Measurements from ENCODE around the gene XPO6. TPM values are rescaled to one million over a fixed set of nuclear protein-coding genes. Genes with fewer than 3 reads are reported as not detected.
A peak's percentile ranks its signal among the peaks of the same experiment; 100 is the strongest.
"Not testable (repeated sequence)": the region's sequence is repeated elsewhere in the genome, so short reads cannot be mapped to it uniquely, and the experiment has no call there.

XPO6 gene, protein sequence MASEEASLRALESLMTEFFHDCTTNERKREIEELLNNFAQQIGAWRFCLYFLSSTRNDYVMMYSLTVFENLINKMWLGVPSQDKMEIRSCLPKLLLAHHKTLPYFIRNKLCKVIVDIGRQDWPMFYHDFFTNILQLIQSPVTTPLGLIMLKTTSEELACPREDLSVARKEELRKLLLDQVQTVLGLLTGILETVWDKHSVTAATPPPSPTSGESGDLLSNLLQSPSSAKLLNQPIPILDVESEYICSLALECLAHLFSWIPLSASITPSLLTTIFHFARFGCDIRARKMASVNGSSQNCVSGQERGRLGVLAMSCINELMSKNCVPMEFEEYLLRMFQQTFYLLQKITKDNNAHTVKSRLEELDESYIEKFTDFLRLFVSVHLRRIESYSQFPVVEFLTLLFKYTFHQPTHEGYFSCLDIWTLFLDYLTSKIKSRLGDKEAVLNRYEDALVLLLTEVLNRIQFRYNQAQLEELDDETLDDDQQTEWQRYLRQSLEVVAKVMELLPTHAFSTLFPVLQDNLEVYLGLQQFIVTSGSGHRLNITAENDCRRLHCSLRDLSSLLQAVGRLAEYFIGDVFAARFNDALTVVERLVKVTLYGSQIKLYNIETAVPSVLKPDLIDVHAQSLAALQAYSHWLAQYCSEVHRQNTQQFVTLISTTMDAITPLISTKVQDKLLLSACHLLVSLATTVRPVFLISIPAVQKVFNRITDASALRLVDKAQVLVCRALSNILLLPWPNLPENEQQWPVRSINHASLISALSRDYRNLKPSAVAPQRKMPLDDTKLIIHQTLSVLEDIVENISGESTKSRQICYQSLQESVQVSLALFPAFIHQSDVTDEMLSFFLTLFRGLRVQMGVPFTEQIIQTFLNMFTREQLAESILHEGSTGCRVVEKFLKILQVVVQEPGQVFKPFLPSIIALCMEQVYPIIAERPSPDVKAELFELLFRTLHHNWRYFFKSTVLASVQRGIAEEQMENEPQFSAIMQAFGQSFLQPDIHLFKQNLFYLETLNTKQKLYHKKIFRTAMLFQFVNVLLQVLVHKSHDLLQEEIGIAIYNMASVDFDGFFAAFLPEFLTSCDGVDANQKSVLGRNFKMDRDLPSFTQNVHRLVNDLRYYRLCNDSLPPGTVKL
- total RNA-seq = 59.4 and 64.2 TPM in 2 replicates

GRCh38 chr16:28211758-28212531 lies at the start of gene XPO6:
XPO6 (minus strand) TSS chr16:28211965; CDS start chr16:28211368, 597 bp downstream.
- peak; percentile 78 to 95 for DNase-seq (ENCODE audit: low read depth in 2 of 2)

GRCh38 chr16:28260193-28260592 lies 48.4 kb upstream of the XPO6 start:
- no peak for DNase-seq (ENCODE audit: low read depth in 2 of 2)

- no peak for DNase-seq (ENCODE audit: low read depth in 2 of 2)
These were observed 48.0 kb upstream of the XPO6 start for GRCh38 chr16:28259781-28260150.

DNA sequence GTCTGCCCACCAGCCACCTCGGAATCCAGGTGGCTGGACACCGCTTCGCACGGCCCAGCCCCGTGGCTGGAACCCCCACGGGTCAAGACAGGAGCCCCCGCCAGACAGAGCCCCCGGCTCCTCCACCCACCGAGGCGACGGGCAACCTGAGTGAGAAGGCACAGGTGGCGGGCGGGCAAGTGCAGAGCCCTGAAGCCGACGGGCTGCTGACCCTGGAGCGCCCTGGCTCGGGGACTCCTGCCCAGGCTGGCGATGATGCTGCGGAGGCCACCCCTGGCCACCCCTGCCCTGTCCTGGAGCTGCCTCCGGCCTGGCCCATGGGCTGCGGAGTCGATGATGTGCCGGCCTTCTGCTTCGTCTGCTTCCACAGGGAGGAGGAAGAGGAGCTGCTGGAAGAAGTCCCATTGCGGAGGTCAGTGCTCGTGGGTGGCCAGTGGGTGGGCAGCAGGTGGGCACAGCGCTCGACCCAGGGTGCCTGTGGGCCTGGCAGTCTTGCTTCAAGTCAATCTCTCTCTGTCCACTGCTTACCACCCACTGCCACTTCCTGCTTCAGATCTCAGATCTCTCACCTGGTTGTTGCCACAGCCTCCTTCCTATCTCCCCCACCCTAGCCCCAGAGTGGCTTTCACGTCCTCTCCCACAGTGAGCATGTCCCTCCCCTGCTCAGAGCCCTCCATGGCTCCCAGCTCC lies 47.5 kb upstream of the XPO6 start:
- DNase-seq (ENCODE audit: low read depth in 2 of 2) = no peak

- no peak for DNase-seq (ENCODE audit: low read depth in 2 of 2)
These were observed 46.8 kb upstream of the XPO6 start for GRCh38 chr16:28258567-28258966.

- no peak for DNase-seq (ENCODE audit: low read depth in 2 of 2)
These were observed 45.5 kb upstream of the XPO6 start for GRCh38 chr16:28257256-28257655.

DNA sequence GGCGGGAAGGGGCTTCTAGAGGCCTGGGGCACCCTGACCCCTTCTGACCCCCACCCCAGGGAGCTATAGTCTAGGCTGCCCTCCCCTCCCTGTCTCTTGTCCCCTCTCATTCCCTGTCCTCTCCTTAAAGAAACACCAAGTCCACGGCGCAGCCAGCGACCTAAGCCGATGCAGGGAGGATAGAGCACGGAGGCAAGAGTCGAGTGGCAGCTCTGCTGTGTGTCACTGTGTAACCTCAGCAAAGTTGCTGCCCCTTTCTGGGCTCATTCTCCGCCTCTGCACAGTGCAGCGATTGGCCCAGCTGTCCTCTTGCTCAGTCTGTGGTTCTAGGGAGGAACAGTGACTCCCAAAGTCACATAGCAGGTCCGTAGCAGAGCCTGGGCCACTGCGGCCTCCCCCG lies 44.1 kb upstream of the XPO6 start:
- DNase-seq (ENCODE audit: low read depth in 2 of 2) = no peak

DNA sequence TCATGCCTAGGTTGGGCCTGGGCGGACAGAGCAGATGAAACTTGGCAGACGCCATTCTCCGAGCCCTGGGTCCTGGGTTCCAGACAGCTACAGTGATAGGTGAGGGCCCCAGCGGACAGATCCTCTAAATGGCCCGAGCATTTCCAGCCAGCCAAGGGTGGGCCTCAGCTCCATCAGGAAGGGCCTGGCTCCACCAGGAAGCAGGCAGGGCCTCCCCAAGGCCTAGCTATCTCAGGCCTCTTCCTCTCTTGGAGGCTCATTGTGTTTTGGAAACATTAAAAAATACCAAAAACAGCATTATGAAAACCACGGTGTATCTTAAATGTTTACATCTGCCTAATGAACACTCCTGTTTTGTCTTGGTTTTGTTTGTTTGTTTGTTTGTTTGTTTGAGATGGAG lies 42.4 kb upstream of the XPO6 start:
- no peak for DNase-seq (ENCODE audit: low read depth in 2 of 2)

DNA sequence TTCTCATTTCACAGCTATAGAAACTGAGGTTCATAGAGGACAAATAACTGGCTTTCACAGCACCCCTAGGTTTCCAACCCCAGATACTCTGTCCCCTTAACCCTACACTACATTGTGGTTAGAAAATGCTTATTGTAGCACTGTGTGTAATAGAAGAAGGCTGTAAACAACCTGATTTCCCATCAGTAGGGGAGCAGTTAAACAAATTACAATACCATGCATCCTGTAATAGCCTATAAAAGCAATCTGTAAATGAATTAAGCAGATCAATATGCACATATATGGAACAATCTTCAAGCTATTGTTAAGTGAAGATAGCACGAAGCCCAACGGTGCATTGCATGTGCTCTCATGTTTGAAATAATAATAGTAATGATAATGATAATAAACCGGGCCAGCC lies 39.2 kb upstream of the XPO6 start:
- no peak for DNase-seq (ENCODE audit: low read depth in 2 of 2)

GRCh38 chr16:28249483-28249882 lies 37.7 kb upstream of the XPO6 start:
- not testable (repeated sequence) for DNase-seq (ENCODE audit: low read depth in 2 of 2)

DNA sequence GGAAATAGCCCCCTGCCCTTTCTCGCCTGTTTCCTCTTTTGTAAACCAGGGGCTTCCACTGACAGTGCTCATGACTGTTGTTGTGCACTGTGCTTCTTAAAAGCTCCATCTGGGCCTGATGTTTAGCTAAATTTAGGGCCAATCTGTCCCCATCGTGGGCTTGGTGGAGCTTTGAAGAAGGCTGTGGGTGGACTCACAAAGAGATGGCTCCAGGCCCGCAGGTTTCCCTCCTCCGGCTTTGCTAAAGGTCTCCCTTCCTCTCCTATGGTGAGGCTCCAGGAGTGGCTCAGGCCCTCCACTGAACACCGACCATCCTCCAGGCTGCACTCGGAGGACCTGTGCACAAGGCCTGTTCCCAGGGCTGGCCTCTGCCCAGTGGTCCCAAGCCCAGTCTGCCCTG lies 30.2 kb upstream of the XPO6 start:
- no peak for DNase-seq (ENCODE audit: low read depth in 2 of 2)

DNA sequence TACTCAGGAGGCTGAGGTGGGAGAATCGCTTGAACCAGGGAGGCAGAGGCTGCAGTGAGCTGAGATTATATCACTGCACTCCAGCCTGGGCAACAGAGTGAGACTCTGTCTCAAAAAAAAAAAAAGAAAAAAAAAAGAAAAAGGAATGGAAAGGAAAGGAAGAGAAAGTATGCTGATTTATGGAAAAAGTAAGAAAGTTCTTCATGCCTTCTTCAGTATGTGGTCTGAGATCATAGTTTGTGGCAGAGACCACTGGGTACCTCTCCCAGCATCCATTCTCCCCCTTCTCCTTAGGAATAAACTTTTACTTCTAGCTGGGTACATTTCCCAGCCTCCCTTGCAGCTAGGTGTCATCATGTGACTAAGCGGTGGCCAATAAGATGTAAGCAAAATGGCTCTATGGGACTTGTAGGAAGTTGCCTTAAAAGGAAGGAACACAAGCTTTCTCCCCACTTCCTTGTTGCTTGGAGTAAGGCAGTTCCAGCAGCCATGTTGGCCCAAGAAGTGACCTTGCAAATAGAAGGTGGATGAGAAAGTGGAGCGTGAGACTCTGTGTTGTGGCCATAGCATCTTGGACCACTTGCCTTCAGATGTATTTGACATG lies 26.1 kb upstream of the XPO6 start:
- DNase-seq (ENCODE audit: low read depth in 2 of 2) = no peak

DNA sequence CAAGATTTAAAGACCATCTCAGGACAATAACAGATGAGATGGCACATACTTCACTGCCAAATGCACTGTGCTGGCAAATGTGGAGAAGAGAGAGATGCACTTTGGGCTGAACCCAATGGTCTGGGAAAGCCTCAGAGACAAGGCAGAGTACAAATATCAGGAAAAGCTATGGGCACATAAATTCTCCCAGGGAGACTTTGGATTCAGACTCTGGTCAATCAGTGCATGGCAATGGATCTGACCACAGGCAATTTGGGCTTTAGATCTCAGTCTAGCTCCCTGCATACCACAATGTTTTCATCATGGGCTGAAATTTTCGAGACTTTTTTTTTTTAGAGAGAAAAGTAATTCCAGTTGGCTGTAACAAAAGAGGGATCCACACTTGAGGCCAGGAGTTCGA lies 20.0 kb upstream of the XPO6 start:
- no peak for DNase-seq (ENCODE audit: low read depth in 2 of 2)

GRCh38 chr16:28223909-28224308 lies 12.1 kb upstream of the XPO6 start:
- not testable (repeated sequence) for DNase-seq (ENCODE audit: low read depth in 2 of 2)

DNA sequence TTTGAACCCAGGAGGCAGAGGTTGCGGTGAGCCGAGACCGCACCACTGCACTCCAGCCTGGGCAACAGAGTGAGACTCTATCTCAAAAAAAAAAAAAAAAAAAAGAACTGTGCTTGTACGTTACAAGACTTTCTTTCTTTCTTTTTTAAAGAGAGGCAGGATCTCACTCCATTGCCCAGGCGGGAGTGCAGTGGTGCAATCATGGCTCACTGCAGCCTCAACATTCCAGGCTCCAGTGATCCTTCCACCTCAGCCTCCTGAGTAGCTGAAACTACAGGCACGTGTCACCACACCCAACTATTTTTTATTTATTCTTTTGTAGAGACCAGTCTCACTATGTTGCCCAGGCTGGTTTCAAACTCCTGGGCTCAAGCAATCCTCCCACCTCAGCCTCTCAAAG lies 8.0 kb upstream of the XPO6 start:
- DNase-seq (ENCODE audit: low read depth in 2 of 2) = not testable (repeated sequence)

DNA sequence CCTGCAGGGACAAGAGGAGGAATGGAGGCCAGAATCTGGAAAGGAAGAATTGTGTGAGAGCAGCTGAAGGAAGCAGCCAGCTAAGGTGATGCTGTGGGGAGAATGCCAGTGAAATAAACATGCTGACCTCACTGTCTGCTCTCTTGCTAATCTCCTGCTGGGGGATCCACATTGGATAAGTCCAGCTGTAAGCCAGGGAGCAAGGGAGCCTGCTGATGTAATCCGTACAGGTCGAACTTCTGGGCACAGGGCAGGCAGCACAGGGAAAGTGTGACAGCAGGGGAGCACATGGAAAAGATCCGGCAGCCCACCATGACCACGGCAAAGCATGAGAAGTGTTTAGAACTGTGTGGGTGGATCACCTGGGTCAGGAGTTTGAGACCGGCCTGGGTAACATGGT lies 7.5 kb upstream of the XPO6 start:
- no peak for DNase-seq (ENCODE audit: low read depth in 2 of 2)

- peak in 1 of 2 donors; percentile 61 for DNase-seq (ENCODE audit: low read depth in 2 of 2)
These were observed 6.3 kb upstream of the XPO6 start for GRCh38 chr16:28218109-28218508.

DNA sequence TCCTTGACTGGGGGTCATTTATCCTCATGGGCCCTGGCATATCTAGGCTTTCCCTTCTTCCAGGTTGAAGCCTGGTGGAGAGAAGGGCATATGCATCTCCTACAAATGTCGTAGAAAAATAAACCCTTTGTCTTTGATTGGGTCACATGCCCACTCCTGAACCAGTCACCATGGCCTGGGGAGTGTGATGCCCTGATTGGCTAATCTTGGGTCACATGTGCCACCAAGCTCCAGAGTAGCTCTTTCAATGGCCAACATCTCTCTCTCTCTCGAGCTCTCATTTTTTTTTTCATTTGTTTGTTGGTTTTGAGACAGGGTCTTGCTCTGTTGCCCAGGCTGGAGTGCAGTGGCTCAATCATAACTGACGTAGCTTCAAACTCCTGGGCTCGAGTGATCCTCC lies 5.6 kb upstream of the XPO6 start:
- no peak for DNase-seq (ENCODE audit: low read depth in 2 of 2)

DNA sequence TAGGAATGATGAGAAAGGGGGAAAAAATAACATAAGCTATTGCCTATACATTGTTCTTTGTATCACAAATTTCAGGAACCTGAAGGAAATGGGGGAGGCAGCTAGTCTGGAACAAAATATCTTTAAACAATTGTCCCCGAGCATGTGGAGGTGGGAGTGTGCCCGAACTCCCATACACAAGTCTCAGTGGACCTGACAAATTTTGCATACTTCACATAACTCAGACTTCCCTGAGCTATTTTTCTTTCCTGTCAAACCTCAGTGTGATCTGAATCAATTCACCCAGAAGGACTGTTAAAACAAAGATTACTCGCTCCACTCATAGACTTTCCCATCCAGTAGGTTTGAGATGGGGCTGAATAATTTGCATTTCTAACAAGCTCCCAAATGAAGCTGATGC lies 1.6 kb upstream of the XPO6 start:
- DNase-seq (ENCODE audit: low read depth in 2 of 2) = peak; percentile 56 to 93

DNA sequence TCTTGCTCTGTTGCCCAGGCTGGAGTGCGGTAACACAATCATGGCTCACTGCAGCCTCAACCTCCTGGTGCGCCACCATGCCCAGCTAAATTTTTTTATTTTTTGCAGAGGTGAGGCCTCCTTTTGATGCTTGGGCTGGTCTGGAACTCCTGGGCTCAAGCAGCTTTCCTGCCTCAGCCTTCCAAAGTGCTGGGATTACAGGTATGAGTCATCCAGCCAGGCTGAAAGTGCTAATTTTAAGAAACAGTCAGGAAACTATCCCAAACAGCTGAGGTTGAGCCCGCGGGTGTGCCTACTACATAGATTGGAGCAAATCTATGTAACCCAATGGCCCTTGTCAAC lies 738 bp upstream of the XPO6 start:
- DNase-seq (ENCODE audit: low read depth in 2 of 2) = peak in 1 of 2 donors; percentile 51

Measured in dermis microvascular lymphatic vessel endothelial cell (primary cell).